GM21381 (cell line): ENCODE measurements around the gene GLT8D2.

Source experiments
- ATAC-seq: cut with Tn5 transposase; IDR thresholded peaks from one replicate; pipeline ENCODE4 v1.9.1; 2021; ENCODE audit warnings: mild to moderate bottlenecking, moderate library complexity; ENCODE audit not compliant: unreplicated experiment

Gene GLT8D2

GRCh38 chr12:103955811-103956508 is 94.0 kb downstream of the GLT8D2 start:
- ATAC-seq: no peak

- no peak for ATAC-seq
Measured at GRCh38 chr12:103952497-103952896, 97.5 kb downstream of the GLT8D2 start.

- no peak for ATAC-seq
Measured at GRCh38 chr12:103948746-103949406, 101.1 kb downstream of the GLT8D2 start.

DNA sequence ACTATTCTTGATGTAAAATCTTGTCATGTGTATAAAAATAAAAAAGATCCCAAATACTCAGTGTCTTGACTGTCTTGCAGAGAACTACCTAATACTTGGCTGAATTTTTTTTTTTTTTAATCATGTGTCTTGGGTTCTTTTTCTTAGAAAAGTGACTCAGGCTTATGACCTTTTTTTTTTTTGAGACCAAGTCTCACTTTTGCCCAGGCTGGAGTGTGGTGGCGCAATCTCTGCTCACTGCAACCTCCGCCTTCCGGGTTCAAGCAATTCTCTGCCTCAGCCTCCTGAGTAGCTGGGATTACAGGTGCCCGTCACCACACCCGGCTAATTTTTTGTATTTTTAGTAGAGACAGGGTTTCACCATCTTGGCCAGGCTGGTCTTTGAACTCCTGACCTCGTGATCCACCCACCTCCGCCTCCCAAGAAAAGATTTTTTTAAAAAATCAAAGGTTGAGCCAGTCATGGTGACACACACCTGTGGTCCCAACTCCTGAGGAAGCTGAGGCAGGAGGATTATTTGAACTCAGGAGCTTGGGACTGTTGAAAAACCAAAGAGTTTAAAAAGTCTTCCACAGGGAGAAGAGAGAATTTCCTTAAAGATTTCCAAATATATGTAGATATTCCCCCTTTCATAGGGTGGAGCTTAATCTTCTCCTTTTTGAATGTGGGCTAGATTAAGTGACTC is 102.0 kb downstream of the GLT8D2 start:
- no peak for ATAC-seq

GRCh38 chr12:103944964-103945363 is 105.0 kb downstream of the GLT8D2 start:
- no peak for ATAC-seq
